AG09309 (cell line): Measurements from ENCODE around the gene RIN2.

ENCODE experiments used
- DNase-seq: peaks from one replicate; pipeline ENCODE4 v3.0.0-alpha.2; 2010; ENCODE audit warnings: low read depth
- H3K4me3 ChIP-seq: 2 replicates; pipeline ENCODE4 v1.5.1; 2011; ENCODE audit warnings: mild to moderate bottlenecking, low read depth, low read length, moderate library complexity; ENCODE audit not compliant: control insufficient read depth
- TF ChIP-seq, protein P1 (sequence below): IDR thresholded peaks from 2 replicates; pipeline ENCODE4 v1.5.1; 2011; ENCODE audit warnings: mild to moderate bottlenecking, low read depth, low read length, inconsistent platforms; ENCODE audit not compliant: insufficient read depth, control insufficient read depth; ENCODE audit errors: missing control alignments

RIN2 gene

DNA sequence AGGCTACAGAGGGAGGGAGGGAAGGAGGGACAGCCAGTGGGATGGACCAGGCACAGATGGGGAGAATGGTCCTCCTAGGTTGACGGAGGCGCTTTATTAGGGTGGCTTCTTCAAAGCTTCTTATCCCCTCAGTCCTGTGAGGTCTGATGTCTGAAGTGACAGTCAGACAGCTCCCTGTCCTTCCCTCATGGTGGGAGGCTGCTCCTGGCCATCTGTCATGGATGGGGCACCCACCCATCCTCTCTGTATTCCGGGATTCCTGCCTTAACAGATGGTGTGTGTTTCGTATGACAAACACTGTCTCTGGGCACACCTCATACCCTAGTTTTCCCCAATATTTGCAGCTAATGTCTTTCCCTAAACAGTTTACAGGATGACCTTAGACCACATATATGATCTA, 7.9 kb downstream of the RIN2 start:
- DNase-seq = no peak
- TF ChIP-seq, protein P1, sequence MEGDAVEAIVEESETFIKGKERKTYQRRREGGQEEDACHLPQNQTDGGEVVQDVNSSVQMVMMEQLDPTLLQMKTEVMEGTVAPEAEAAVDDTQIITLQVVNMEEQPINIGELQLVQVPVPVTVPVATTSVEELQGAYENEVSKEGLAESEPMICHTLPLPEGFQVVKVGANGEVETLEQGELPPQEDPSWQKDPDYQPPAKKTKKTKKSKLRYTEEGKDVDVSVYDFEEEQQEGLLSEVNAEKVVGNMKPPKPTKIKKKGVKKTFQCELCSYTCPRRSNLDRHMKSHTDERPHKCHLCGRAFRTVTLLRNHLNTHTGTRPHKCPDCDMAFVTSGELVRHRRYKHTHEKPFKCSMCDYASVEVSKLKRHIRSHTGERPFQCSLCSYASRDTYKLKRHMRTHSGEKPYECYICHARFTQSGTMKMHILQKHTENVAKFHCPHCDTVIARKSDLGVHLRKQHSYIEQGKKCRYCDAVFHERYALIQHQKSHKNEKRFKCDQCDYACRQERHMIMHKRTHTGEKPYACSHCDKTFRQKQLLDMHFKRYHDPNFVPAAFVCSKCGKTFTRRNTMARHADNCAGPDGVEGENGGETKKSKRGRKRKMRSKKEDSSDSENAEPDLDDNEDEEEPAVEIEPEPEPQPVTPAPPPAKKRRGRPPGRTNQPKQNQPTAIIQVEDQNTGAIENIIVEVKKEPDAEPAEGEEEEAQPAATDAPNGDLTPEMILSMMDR = no peak
- no peak overlapping the region for H3K4me3 ChIP-seq

DNA sequence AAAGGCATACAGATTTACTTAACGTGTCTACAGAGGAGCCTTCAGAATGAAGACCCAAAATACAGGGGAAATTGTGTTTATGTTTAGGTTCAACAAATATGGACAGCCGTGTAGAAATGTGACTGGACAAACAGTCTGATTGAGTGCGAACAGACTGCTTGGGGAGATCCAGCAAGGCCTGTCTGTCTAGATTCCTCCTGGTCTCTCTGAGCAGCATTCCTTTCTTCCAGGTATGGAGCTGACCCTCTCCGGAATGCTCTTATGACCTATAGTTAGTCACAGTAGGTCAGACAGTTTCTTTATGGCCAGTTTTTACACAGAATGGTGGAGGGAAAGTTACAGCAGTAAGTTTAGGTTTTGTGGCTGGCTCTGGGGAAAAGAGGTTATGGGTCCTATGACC, 9.0 kb downstream of the RIN2 start:
- H3K4me3 ChIP-seq = no peak overlapping the region
- TF ChIP-seq, protein P1 = no peak
- no peak for DNase-seq

DNA sequence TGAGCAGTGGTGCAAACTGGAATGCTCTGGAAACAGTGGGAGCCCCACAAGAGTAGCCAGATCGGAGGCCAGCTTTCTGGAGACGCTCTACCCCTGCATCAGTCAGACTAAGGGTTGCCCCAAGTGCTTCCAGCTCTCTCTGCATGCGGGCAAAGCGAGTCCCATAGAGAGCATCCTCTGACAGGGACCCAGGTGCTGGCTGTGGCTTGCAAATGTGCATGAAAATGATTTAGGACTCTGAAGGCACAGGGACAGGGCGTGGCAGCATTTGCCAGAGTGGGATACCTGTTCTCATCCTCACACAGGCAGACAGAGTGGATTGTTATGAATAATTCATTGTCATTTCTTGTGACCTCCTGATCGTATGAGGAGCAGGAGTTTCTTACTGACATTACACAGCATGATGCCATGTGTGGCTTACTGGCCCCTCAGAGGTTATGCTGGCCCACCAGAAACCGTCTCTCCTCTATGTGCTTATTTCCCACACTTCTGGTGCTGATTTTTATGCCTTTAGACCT, 10.3 kb downstream of the RIN2 start:
- TF ChIP-seq, protein P1 = no peak
- H3K4me3 ChIP-seq = no peak overlapping the region
- no peak for DNase-seq

DNA sequence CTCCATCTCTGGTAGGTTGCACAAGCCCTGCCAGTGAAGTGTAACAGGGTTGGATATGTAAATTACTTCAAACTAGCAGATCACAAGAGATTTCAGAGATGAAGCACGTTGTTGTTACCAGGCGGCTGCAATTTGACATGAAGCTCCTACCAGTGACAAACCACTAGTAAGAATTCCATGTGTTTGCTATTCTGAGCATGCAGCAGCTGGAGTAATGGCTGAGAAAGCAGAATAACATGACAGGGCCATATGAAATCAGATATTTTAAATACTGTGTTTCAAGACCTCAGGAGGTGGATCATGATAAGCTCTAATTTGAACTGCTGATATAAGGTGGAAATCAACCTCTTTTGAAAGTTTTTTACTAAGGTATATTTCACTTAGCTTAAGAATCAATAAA, 11.4 kb downstream of the RIN2 start:
- TF ChIP-seq, protein P1 = no peak
- H3K4me3 ChIP-seq = no peak overlapping the region
- no peak for DNase-seq

DNA sequence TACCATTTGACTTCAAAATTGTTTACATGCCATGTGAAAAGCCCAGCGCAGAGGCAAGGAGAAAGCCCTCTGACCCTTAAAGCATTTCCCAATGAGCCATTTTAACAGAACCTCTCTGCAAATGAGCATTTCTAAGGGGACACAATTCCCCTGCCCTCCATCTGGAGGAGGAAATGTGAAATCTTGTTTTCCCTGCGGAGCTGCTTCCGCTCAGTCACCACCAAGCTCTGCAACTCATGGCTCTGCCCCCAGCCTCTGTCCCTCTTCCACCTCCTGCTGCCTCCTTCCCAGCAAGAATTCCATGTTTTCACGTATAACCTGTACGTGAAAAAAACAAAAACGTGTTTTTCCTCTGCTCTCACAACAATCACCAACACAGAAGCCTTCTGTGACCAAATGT, 12.3 kb downstream of the RIN2 start:
- TF ChIP-seq, protein P1 = no peak
- DNase-seq = no peak
- H3K4me3 ChIP-seq = no peak overlapping the region

DNA sequence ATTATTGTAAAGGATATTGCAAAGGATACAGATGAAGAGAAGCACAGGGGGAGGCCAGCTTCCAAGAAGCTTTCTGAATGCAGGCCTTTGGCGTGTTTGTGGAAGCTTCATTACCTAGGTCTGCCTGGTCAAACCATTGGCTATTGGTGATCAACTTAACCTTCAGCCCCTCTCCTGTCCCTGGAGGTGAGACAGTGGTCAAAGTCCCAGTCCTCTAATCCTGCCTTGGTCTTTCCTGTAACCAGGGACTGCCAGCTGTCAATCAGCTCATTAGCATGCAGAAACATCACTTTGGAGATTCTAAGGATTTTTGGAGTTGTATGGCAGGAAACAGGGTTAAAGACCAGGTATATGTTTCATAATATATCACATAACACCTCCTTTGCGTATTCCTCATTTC, 13.0 kb downstream of the RIN2 start:
- no peak for DNase-seq
- H3K4me3 ChIP-seq = no peak overlapping the region
- TF ChIP-seq, protein P1 = no peak

DNA sequence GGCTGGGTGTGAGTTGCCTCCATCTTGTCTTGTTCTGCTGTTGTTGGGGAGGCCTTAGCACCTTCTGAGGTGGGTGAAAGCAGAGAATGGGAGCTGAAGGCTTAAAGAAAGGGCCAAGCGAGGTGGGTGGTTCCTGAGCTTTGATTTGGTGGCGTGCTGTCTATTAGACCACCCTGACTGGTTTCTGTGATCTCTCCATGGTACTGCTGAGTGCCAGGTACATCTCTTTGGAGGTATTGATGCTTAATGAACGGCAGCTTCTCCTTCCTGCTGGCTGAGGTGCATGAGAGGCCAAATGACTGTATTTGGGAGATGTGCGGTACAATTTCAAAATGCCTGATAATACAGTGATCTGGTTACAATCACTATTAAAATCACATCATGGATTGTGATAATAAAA, 15.4 kb downstream of the RIN2 start:
- DNase-seq = no peak
- no peak overlapping the region for H3K4me3 ChIP-seq
- TF ChIP-seq, protein P1 = no peak
